DLD1 (cell line): ENCODE results near the gene AKAP13.
"Not testable (repeated sequence)": the region's sequence is repeated elsewhere in the genome, so short reads cannot be mapped to it uniquely, and the experiment has no call there.

ENCODE experiments used
- in situ Hi-C: cut with HindIII; loops from 2 replicates; pipeline ENCODE4 v1.10.0; 2017; ENCODE audit warnings: low sequenced_read_pairs

The AKAP13 gene

DNA sequence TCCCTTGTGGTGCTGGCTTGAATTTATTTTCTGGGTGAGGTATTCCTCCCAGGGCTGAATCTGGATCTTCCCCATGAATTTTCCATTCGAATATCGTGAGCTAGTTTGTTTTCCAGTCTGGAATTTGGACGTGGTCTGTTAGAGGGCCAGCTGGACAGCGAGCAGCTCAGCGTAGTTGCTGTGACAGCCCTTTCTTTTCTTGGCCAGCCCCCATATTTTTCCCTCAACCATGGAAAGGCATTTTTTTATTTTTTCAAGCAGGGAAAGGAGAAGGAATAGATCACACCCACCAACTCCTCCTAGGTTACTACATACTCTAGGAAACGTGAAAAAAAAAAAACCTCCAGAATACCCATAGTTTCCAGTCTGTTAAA is 262.3 kb downstream of the AKAP13 start:
- in situ Hi-C loops: no loop called here

DNA sequence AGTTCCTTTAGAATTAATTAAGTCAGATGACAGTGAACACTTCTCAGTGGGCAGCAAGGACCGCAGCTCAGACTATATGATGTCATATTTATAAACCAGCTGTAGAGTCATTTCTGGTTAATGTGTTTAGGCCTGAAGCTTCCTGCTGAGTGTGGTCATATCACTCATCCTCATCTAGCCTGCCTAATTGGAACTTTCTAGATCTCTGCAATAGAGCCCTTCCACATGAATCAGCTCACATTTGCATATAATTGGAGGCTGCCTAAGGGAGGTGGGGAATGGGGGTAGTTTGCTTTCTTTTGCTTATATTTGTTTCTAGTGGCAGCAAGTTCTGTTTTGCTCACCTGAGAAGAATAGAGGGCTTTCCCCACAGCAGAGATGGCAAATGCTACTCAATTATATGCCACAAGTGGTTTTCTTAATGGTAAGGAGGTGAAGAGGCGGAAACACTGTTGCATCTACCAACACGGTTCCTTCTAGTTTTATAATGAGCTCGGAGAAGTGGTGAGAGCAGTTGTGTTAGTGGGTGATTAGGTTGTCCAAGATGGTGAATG is 266.2 kb downstream of the AKAP13 start:
- in situ Hi-C loops: no loop called here

- in situ Hi-C loops: no loop called here
Measured at GRCh38 chr15:85649372-85649771, 269.0 kb downstream of the AKAP13 start.

- in situ Hi-C loops: no loop called here
Measured at GRCh38 chr15:85651548-85651947, 271.1 kb downstream of the AKAP13 start.

GRCh38 chr15:85652457-85652856 is 272.1 kb downstream of the AKAP13 start:
- in situ Hi-C loops: no loop called here

GRCh38 chr15:85657132-85657531 is 276.7 kb downstream of the AKAP13 start:
- in situ Hi-C loops: no loop called here

- in situ Hi-C loops: no loop called here
Measured at GRCh38 chr15:85658816-85659215, 278.4 kb downstream of the AKAP13 start.

DNA sequence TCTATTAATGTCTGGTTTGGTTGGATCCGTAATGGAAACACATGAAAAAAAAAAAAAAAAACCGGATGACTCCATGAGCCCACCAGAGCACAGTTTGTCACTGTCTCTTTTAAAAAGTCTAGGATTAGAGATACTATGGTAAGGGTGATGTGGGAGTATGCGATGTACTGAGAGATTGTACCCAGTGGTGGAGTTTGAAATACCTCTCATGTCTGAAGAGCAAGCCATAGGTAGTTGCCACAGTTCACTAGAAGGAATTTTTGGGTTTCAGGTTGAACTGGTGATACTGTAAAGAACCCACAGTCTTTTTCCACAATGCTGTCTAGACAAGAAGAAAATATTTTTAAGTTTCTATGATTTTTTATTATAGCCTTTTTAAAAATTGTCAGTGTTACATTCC is 281.5 kb downstream of the AKAP13 start:
- in situ Hi-C loops: no loop called here

DNA sequence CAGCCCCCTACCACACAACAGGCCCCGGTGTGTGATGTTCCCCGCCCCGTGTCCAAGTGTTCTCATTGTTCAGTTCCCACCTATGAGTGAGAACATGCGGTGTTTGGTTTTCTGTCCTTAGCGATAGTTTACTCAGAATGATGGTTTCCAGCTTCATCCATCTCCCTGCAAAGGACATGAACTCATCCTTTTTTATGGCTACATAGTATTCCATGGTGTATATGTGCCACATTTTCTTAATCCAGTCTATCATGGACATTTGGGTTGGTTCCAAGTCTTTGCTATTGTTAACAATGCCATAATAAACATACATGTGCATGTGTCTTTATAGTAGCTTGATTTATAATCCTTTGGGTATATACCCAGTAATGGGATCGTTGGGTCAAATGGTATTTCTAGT is 285.3 kb downstream of the AKAP13 start:
- in situ Hi-C loops: not testable (repeated sequence)

DNA sequence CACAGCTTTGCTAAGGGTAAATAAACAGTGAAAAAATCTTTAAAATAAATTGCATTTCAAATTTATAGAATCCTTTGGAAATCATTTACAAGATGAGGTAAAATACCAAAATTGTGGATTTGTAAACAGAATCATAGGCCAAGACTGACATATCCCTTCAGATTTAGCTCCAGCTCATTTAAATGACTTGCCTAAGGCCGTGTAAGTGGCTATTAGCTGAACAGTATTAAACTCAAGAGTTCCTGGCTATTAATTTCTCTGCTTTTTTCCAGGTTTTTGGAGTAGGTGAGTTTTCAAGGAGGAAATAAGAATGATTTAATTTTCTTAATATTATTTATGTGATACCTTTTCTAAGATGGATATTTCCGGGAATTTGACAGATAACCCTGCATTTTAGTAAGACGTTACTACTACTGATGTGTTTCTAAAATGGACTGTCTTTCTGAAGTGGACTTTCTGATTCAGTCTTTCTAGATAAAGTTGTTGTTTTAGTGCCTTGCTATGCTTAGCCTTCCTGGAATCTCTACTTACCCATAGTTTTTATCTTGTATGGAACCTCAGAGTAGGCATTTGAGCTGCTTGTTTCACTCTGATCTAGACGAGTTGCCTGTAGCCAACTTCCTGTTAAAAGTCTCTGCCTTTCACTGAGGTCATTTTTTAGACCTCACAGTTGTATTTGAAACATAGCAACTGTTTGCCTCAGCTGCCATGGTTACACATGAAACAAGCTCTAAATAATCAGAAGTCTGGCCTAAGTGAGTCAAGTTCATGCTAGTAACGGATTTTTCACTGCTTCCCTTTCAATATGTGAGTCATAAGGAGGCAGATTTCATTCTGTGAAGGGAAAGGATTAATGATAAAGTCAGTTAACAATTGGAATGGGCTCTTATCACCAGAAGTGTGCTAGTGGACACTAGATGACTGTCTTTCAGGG is 287.4 kb downstream of the AKAP13 start:
- in situ Hi-C loops: no loop called here

- in situ Hi-C loops: no loop called here
Measured at GRCh38 chr15:85671156-85671555, 290.8 kb downstream of the AKAP13 start.

DNA sequence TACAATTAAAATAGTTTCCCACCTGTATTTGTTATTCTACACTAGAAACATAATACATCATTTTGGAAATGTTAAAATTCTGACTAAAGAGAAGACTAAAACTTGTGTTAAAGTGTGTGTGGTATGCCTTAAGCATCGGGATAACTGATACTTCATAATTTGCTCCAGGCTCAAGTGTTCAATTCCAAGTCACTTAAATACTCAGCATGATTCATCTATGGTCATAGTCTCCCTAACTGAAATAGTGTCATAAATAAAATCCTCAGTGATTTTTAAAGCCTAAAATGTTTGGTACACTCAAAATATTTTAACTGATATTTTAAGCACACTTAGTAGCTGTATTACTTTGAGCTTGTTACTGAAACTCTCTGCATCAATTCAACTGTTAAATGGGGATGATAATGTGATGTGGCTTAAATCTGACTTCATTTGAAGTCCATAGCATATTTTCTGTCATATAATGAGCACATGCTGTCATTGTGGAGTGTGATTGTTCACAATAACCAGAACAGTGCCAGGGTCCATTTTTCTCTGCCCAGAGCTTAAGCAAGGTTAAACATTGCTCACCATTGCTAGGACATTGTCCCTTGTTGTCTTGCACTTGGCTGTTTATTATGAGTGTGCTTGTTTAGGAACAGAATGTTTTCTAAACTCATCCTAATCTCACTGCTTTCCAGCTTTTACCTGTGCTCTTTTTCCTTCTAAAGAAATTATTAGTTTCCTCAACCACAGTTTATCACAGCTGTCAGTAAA is 292.1 kb downstream of the AKAP13 start:
- in situ Hi-C loops: no loop called here

DNA sequence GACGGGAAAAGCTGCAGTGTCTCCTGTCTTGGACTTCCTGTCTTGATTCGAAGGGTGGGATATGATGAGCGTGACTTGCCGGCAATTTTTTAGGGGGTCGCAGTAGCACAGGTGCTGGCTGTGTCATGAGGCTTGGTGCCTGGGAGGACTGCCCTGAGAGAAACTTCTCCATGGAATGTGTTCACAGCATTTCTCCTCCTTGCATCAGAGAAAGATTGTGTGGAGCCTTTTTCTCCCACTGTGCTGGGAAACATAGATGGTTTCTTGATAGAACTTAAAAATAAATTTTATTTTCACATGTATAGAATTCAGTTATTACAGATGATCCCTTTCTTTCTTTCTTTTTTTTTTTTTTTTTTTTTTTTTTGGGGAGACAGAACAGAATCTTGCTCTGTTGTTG is 292.9 kb downstream of the AKAP13 start:
- in situ Hi-C loops: no loop called here

DNA sequence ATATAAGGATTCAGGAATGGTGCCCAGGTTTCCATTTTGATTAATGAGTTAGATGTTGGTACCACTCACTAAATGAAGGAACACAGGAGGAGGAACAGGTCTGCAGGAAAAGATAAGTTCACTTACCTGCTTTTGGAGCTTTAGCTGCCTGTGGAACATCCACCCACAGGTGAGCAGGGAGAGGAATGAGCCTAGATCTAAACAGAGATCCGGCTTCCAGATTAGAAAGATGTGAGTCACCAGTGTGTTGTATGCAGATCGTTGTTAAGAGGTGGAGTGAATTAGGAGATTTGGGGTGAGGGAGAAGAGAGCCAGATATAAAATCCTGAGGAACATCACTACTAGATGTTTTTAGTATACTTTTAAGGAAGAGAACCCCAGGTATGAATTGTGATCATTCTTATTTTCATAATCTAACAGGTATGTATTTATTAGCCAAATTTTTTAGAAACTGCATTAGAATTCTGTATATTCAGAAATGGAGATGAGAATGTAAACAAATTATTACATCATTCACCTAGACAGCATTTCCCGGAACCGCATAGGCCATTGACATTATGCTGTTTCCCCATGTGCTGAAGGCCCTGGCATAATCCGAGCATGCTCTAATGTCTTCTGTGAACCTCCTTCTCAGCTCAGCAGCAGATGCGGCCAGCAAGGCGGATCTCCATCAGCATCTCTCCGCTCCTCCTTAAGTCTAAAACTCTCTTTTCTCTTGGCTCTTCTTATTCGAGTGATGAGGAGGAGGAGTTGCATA is 296.1 kb downstream of the AKAP13 start:
- in situ Hi-C loops: no loop called here

DNA sequence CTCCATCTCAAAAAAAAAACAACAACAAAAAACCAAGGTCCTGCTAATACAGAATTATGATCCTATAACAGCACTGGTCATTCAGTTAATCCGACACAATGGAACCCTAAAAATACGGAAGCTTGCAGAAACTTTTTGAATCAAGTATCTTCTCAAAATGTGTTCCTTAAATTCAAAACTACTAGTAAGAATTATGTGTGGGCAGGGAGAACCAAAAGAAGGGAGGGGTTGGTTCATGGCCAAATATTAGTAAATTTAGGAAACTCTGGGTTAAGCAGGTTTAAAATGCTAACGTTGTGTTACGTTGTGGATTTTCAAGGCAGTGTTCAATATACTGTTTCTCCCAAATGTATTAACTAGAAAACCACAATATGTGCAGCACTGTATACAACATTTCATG is 298.8 kb downstream of the AKAP13 start:
- in situ Hi-C loops: no loop called here

DNA sequence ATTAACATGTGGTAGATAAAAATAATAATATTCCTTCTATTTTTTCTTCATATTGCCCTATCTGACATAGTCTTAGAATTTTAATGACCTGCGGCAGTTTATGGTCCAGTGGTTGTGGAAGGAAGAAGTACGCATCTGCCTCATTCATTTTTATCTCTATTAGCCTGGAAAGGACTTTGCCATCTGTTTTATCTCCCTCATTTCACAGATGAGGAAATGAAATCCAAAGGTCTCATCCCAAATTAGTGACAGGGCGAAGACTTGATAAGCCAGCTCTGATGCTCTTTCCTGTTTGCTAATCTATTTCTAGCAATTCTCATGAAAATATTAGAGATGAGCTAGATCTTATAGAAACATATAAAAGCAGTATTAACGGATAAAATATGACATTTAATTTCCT is 301.0 kb downstream of the AKAP13 start:
- in situ Hi-C loops: no loop called here

DNA sequence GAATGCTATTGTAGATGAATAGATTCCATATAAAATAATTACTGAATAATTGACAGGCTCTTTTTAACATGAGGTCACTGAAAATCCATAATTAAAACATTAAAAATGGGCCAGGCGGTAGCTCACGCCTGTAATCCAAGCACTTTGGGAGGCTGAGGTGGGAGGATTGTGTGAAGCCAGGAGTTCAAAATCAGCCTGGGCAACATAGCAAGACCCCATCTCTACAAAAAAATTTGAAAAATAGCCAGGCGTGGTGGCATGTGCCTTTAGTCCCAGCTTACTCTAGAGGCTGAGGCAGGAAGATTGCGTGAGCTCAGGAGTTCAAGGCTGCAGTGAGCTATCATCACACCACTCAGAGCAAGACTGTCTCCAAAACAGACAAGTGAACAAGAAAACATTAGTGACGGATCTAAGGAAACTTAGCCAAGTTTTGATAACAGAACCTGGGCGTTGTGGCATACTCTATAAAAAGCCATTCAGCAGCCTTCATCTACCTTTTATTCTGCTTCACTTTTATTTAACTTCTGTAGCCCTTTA is 303.8 kb downstream of the AKAP13 start:
- in situ Hi-C loops: no loop called here

- in situ Hi-C loops: no loop called here
Measured at GRCh38 chr15:85685356-85685755, 305.0 kb downstream of the AKAP13 start.

- in situ Hi-C loops: no loop called here
Measured at GRCh38 chr15:85687329-85687728, 306.9 kb downstream of the AKAP13 start.

DNA sequence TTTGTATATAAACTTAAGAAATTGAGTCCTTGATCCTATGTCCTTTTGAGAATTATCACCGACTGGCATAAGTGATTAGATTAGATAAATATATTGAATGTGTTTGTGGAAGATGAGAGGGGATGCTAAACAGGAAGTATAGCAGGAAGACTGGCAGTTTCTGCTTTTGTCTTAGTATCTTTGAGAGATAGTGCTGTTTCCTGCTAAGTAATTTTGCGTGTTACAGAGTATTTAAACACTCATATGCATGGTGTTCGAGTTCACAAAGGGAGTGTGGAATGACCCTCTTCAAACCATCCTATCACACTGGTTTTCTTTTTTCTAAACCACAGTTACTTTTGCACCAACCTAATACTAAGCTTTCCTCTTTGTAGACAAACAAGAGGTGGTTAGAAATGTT is 308.3 kb downstream of the AKAP13 start:
- in situ Hi-C loops: no loop called here

GRCh38 chr15:85689729-85690128 is 309.3 kb downstream of the AKAP13 start:
- in situ Hi-C loops: no loop called here
